Ovary (tissue), 3 donors: ENCODE results near the gene EXT2.

Source experiments
- POLR2A ChIP-seq: fragments of 450-650 bp; IDR thresholded peaks from one replicate; pipeline ENCODE4 v1.6.1; 2017; ENCODE audit warnings: antibody characterized with exemption, mild to moderate bottlenecking, moderate library complexity
- TF ChIP-seq, protein P1 (sequence below), 3 donors: fragments of 450-650 bp in 2 of 3; fragments of 200-600 bp in 1 of 3; IDR thresholded peaks; one replicate each; pipeline versions ENCODE4 v1.5.1 to v1.8.0; 2016 to 2022; ENCODE audit warnings: antibody characterized with exemption in 3 of 3, mild to moderate bottlenecking in 1 of 3
- donor health status: DM: no; HTN: no; CAD: no.

DNA sequence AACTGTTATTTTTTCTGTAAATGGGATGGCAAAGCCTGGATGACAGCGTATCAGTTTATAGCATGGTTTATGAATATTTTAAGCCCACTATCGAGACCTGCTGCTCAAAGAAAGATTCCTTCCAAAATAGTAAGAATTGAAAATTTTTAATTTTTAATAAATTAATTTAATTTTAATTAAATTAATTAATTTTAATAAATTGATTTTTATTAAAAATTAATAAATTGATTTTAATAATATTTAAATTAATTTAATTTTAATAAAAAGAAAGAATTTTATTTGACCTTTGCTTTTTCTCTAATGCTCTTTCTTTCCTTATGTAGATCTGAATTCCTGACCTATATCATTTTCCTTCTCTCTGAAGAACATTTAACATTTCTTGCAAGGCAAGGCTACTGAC is 62.9 kb downstream of the EXT2 start:
- TF ChIP-seq, protein P1, sequence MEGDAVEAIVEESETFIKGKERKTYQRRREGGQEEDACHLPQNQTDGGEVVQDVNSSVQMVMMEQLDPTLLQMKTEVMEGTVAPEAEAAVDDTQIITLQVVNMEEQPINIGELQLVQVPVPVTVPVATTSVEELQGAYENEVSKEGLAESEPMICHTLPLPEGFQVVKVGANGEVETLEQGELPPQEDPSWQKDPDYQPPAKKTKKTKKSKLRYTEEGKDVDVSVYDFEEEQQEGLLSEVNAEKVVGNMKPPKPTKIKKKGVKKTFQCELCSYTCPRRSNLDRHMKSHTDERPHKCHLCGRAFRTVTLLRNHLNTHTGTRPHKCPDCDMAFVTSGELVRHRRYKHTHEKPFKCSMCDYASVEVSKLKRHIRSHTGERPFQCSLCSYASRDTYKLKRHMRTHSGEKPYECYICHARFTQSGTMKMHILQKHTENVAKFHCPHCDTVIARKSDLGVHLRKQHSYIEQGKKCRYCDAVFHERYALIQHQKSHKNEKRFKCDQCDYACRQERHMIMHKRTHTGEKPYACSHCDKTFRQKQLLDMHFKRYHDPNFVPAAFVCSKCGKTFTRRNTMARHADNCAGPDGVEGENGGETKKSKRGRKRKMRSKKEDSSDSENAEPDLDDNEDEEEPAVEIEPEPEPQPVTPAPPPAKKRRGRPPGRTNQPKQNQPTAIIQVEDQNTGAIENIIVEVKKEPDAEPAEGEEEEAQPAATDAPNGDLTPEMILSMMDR (IDR thresholded peaks at IDR 0.05) = no peak
- TF ChIP-seq POLR2A = no peak
